Heart left ventricle (tissue), 13 donors: Measurements from ENCODE around the gene C1orf167.

ENCODE experiments used
- CTCF ChIP-seq, 12 donors: fragments of 200-600 bp; sonication (generic) in 4 of 12; IDR thresholded peaks; one replicate each; pipeline versions ENCODE4 v1.5.0 to v1.8.0; 2018 to 2022; ENCODE audit warnings: antibody characterized with exemption in 12 of 12, mild to moderate bottlenecking in 5 of 12
- POLR2A ChIP-seq, 2 donors: fragments of 450-650 bp; IDR thresholded peaks; one replicate each; pipeline ENCODE4 v1.6.1; 2017; ENCODE audit warnings: antibody characterized with exemption in 2 of 2, mild to moderate bottlenecking in 2 of 2, moderate library complexity in 2 of 2
- donor health status: ischemic (EF 13 %, LVEDD 7.1; RV severe dilation, severe dysfunction).
- donor health status: DM: no; HTN: yes; CAD: no.
- donor health status: DM: no; HTN: no; CAD: no.
- donor health status: ischemic (EF 25% LVEDD 6.9; RV normal size, moderate dysfunction).
- donor health status: ischemic (EF 25% LVEDD 5.7; RV mildly dilated, moderate dysfunction).
- donor health status: ischemic (EF 35%, LVEDD 5.7; RV mildly dilated, moderate dysfunction).
- donor health status: nonischemic (EF 11% LVEDD 7.7; RV severe dilation, severe dysfunction).
- donor health status: DM: yes; HTN: yes; CAD: no.
- donor health status: PGD.
- donor health status: ischemic (EF 29% LVEDD 5.4; RV normal size, mild dysfunction).
- donor health status: nonischemic (EF 23%, LVEDD 6.1; RV moderate dilation, normal function).

- no peak for TF ChIP-seq CTCF (IDR thresholded peaks at IDR 0.05)
- no peak for TF ChIP-seq POLR2A (IDR thresholded peaks at IDR 0.05)
Measured at GRCh38 chr1:11792106-11792505, 30.1 kb downstream of the C1orf167 start.
